ENCODE results near the gene CD63.
"Not testable (repeated sequence)": the region's sequence is repeated elsewhere in the genome, so short reads cannot be mapped to it uniquely, and the experiment has no call there.

The CD63 gene

GRCh38 chr12:55728939-55729818, at the start of gene CD63:
Gene CD63 (minus strand): TSS chr12:55729009. CDS start chr12:55728341, 668 bp downstream.
- DNase-seq: peak; percentile 58

GRCh38 chr12:55777856-55778255, 49.0 kb upstream of the CD63 start:
- DNase-seq: no peak

GRCh38 chr12:55771736-55772135, 42.9 kb upstream of the CD63 start:
- no peak for DNase-seq

- DNase-seq: no peak
These were observed 38.3 kb upstream of the CD63 start for GRCh38 chr12:55767156-55767555.

GRCh38 chr12:55765736-55766290, 37.0 kb upstream of the CD63 start:
- no peak for DNase-seq

- no peak for DNase-seq
These were observed 33.8 kb upstream of the CD63 start for GRCh38 chr12:55762646-55763045.

- DNase-seq: no peak
These were observed 31.9 kb upstream of the CD63 start for GRCh38 chr12:55760663-55761062.

GRCh38 chr12:55758575-55758974, 29.8 kb upstream of the CD63 start:
- DNase-seq: not testable (repeated sequence)

- no peak for DNase-seq
These were observed 28.9 kb upstream of the CD63 start for GRCh38 chr12:55757701-55758100.

GRCh38 chr12:55755246-55755645, 26.4 kb upstream of the CD63 start:
- no peak for DNase-seq

GRCh38 chr12:55748230-55748993, 19.6 kb upstream of the CD63 start:
- no peak for DNase-seq

- no peak for DNase-seq
These were observed 18.1 kb upstream of the CD63 start for GRCh38 chr12:55746913-55747231.

- no peak for DNase-seq
These were observed 17.5 kb upstream of the CD63 start for GRCh38 chr12:55746174-55746912.

- no peak for DNase-seq
These were observed 16.8 kb upstream of the CD63 start for GRCh38 chr12:55745361-55746173.

- DNase-seq: no peak
These were observed 15.7 kb upstream of the CD63 start for GRCh38 chr12:55744340-55745030.

- DNase-seq: peak; percentile 53
These were observed 14.9 kb upstream of the CD63 start for GRCh38 chr12:55743406-55744339.

GRCh38 chr12:55742719-55743405, 14.1 kb upstream of the CD63 start, which contains the start of gene GDF11:
Gene GDF11 (plus strand): TSS chr12:55743122. CDS start chr12:55743317, 195 bp downstream.
- DNase-seq: peak; percentile 82

GRCh38 chr12:55741931-55742680, 13.3 kb upstream of the CD63 start:
- DNase-seq: no peak

GRCh38 chr12:55739025-55739378, 10.2 kb upstream of the CD63 start:
- DNase-seq: no peak
